AG10803 (cell line): Measurements from ENCODE around the gene DPH3.
"Not testable (repeated sequence)": the region's sequence is repeated elsewhere in the genome, so short reads cannot be mapped to it uniquely, and the experiment has no call there.

Experiments
- DNase-seq: peaks from one replicate; pipeline ENCODE4 v3.0.0; 2010; ENCODE audit warnings: low read depth
- H3K4me3 ChIP-seq: 2 replicates; pipeline ENCODE4 v1.5.1; 2011; ENCODE audit warnings: mild to moderate bottlenecking, low read length, control low read depth
- TF ChIP-seq, protein P1 (sequence below): conservative IDR thresholded peaks from 2 replicates; pipeline ENCODE4 v1.5.1; 2011; ENCODE audit warnings: mild to moderate bottlenecking, low read length, control low read depth, inconsistent platforms

Gene DPH3

DNA sequence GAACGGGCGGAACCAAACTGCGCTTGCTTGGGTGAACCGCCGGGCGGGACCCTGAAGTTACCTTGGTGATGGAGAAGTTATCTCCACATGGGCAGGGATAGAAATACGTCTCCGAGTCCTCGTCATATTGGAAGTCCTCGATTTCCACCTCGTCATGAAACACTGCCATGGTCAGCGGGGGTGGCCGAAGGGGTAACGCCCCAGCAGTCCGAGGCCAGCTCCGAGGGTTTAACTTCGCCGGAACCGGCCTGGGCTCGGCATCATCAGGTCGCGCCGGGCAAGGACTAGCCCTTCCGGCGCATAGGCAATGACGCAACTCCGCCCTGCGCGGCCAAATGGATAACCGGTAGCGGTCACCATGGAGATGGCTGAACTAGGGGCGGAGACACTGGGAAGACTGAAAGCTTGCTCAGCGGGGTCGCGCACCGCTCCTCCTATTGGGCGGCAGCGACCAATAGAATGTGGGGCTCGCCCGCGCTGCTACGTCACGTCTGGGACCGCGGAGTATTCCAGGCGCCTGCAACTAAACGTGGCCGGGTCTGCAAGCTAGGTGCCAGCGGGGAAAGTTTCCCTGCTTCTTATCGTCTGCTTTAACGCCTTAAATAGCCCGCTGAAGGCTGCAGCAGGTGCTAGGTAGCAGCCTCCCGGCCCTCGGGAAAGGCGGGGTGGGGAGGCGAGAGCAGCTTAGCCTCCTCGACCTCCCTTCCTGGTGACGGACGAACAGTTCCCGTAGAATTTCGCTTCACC, at the start of gene DPH3, which contains the start of gene OXNAD1:
Gene DPH3 (minus strand): TSS at position 236 of the 747 bp plus-strand sequence. CDS start 67 bp downstream, at position 169.
Gene OXNAD1 (plus strand): TSS at position 505 of the 747 bp plus-strand sequence. CDS start 5,741 bp downstream, outside the sequence.
- peak; percentile 100 for DNase-seq
- H3K4me3 ChIP-seq = peak within 1 kb of the TSS; percentile 95
- TF ChIP-seq, protein P1, sequence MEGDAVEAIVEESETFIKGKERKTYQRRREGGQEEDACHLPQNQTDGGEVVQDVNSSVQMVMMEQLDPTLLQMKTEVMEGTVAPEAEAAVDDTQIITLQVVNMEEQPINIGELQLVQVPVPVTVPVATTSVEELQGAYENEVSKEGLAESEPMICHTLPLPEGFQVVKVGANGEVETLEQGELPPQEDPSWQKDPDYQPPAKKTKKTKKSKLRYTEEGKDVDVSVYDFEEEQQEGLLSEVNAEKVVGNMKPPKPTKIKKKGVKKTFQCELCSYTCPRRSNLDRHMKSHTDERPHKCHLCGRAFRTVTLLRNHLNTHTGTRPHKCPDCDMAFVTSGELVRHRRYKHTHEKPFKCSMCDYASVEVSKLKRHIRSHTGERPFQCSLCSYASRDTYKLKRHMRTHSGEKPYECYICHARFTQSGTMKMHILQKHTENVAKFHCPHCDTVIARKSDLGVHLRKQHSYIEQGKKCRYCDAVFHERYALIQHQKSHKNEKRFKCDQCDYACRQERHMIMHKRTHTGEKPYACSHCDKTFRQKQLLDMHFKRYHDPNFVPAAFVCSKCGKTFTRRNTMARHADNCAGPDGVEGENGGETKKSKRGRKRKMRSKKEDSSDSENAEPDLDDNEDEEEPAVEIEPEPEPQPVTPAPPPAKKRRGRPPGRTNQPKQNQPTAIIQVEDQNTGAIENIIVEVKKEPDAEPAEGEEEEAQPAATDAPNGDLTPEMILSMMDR = no peak; the same call in 1 of the 2 replicates

- H3K4me3 ChIP-seq = no peak overlapping the region
- no peak for DNase-seq
- TF ChIP-seq, protein P1 = no peak
Measured at GRCh38 chr3:16313886-16314645, 49.3 kb upstream of the DPH3 start.

DNA sequence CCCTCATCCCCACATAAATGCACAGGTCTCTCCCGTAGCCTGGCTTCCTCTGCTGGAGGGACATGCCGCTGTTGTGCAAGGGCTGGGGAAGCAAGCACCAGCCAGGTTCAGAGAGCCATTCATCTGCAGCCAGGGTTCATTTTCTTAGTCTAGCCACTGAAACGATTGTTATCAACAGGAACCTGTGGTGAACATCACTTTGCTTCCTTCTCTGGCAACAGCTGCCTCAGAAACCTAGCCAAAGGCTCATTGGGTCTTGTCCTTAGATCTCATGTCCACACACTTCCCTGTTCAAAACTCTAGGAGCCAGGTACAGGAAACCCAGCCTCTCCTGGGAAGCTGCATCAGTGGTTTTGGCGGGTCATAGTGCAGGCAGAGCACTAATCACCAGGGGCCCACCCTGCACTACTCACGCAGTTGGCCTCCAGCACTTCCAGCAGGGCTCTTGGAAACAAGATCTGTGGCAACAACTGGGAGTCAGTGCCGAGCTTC, 47.3 kb upstream of the DPH3 start:
- peak; percentile 55 for DNase-seq
- TF ChIP-seq, protein P1 = no peak

DNA sequence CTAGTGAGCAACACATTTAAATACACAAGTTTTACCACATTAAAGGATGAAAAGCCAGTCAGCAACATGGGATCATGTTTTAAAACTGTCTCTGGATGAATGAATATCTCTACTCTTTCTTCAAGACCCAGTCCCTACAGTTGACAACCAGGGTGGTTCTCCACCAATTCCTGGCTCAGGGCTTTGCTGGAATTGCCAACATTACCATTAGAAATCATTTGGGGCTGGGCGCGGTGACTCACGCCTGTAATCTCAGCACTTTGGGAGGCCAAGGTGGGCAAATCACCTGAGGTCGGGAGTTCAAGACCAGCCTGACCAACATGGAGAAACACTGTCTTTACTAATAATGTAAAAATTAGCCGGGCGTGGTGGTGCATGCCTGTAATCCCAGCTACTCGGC, 45.7 kb upstream of the DPH3 start:
- H3K4me3 ChIP-seq, DNase-seq: not testable (repeated sequence)

More for the DNA sequence above, 47.3 kb upstream of the DPH3 start:
- no peak overlapping the region for H3K4me3 ChIP-seq

DNA sequence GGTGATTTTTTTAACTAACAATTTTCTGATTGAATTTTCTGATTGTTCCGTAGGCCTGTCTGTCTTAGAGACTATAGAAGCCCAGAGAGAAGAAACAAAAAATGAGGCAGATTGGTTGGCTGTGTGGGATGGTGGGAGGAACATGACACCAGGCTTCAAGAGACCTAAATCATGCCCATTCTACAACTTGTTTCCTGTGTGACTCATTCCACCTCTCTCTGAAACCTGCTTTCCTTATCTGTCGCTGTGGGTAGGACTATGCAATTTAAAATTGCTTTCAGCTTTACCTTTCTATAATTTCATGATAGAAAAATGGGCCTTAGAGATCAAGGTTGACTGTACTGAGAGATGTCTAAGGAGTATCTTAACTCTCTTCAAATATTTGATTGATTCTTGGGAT, 44.8 kb upstream of the DPH3 start:
- no peak for DNase-seq
- TF ChIP-seq, protein P1 = no peak

DNA sequence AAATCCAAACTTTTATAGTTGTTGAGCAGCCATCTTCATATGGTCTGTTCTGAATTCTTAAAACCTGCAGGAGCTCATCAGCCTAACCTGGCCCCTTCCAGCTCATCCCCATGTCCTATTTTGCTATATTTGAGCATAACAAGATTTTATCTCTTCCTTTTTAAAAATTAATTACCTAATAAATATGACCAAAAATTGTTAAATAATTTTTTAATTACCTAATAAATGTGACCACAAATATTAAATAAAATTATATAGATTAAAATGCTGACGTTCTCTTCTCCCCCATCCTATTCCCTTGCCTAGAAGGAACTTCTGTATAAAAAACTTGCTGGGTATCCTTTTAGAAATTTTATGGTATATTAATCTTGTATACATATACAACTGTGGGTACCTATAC, 44.0 kb upstream of the DPH3 start:
- DNase-seq = no peak
- H3K4me3 ChIP-seq = no peak overlapping the region
- TF ChIP-seq, protein P1 = no peak

More for the DNA sequence above, 44.8 kb upstream of the DPH3 start:
- no peak overlapping the region for H3K4me3 ChIP-seq

- no peak overlapping the region for H3K4me3 ChIP-seq
Measured at GRCh38 chr3:16307832-16308531, 43.2 kb upstream of the DPH3 start.

More at GRCh38 chr3:16307832-16308531, 43.2 kb upstream of the DPH3 start:
- no peak for DNase-seq
- TF ChIP-seq, protein P1 = no peak
